GM18507 (cell line): Measurements from ENCODE around the gene NDC1.

ENCODE experiments used
- DNase-seq: peaks from one replicate; pipeline ENCODE4 v3.0.0; 2011; ENCODE audit warnings: low read depth; ENCODE audit not compliant: insufficient read length; ENCODE audit errors: extremely low spot score
- FAIRE-seq: peaks from 2 replicates; lab custom pipeline; 2011; peaks lifted over from hg19 to GRCh38; lab: Jason Lieb, UNC

The NDC1 gene

DNA sequence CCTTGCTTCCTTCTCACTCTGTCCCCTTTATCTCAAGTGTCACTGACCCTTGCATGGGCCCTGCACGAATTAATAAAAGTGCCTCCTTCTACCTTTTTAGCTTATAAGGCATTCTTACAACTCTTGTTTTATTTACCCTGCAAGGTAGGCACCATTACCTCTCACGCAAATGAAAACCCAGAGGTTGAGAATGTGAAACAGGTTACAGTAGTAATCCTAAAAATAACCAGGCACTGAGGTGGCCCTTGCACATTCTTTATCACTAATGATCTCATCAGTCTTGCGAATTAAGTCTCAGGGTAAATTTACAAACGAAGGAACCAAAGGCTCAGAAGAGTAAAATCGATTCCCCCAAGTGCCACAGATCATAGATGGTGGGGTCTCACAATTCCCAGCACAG lies 102.8 kb downstream of the NDC1 start:
- no peak for FAIRE-seq
- no peak for DNase-seq

DNA sequence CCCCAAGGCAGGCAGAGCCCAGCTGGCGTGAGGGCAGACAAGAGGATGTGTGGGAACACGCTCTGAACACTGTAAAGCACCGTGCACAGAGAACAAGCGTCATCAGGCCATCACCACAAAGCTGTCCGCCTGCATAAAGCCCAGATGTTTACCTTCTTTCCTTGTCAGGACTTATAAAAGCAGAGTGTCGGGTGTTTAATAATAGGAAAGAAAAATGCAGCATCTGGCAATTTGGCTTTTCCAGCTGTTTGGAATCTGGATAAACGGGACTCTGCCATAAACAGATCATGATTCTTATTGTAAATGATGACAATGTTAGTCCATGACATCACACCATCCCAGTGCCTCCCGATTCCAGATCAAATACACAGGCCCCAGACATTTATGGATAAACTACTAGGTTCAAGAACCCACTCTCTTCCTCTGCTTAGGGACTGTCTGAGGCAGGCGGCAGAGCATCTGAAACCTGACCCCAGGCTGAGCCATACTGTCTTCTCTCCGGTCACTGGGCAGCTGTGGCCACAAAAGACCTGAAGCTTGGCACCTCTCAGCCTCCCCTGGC lies 103.4 kb downstream of the NDC1 start:
- FAIRE-seq: no peak
- DNase-seq: no peak

DNA sequence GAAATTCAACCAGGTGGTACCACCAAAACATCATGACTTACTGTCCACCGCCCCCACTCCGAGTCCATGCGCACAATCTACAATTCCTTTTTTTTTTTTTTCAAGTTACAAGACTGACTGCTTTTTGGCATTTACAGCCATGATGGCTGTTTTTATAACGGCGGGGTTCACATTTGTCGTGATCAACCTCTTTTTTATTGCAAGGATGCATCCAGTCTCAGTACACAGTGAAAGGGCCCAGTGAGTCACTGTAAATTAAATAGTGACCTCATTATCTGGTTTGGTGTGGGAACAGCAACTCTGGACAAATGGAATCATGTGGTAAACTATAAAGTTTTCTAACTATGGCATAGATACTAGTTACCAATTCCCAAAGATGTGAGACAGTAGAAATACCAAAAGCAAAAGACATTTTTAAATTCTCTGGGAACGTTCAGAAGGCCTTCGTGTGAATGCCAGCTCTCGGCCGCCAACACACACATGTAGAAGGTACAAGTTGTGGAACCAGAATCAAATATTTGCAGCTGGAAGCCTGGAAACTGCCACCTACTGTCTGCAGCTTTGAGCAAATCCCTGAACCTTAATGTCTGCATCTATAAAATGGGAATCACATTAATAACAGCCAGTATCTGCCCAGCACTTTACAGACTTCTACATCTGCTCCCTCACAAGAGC lies 104.0 kb downstream of the NDC1 start:
- FAIRE-seq: no peak
- DNase-seq: no peak

DNA sequence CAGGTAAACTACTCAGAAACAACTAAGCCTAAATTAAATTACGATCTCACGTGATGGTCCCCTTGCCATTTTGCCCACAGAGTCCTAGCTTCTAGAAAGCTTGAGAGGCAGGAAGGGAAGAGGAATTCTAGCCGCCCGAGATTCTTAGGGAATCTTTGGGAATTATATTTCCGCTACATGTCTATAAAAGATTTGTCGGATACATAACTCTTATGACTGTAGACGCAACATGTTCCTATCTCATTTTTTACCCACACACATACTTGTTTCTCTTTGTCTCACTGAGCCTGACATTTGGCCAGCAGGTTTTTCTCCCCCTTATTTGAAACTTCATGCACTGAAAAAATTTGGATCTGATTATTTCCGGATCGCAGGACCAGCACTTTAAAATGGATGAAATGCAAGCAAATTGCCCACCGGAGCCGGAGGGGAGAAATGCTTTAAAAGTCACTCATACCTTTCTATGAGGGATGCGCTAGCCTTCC lies 104.6 kb downstream of the NDC1 start:
- DNase-seq: no peak
- FAIRE-seq: no peak

DNA sequence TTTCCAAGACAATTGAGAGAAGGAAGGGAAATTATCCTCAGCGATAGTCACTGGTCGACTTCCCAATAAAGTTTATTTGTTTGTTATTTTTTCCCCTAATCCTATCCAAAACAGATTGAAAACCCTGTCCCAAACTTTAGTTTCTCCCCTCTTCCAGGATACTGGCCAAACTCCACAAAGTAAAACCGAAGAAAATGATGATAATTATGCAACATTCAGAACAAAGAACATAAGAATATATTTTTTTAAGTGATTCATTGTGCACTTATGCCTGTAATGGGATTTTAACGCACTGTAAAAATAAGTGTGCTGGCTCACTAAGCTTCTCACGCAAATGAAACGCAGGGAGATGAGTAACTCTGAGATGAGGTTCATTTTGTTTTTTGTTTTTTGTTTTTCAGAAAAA lies 105.2 kb downstream of the NDC1 start:
- no peak for DNase-seq

DNA sequence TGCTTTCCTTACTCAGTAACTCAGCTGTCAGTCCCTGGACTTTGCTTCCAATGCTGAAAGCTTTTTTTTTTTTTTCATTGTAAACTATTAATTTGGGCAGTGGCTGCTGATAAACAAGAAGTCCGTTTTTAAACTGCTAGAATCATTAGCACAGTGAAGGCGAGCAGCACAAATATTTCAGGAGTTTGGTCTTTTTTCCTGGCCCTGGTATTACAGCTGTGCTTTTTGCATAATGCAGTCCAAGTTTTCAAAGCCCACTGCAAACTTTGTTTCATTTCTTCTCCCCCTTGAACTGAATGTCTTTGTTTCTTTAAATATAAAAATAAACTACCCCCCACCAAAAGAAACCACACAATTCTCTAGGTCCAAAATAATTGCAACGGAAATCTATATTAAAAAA lies 105.7 kb downstream of the NDC1 start:
- no peak for DNase-seq
- FAIRE-seq: no peak

More for the DNA sequence above, 105.2 kb downstream of the NDC1 start:
- FAIRE-seq: no peak

DNA sequence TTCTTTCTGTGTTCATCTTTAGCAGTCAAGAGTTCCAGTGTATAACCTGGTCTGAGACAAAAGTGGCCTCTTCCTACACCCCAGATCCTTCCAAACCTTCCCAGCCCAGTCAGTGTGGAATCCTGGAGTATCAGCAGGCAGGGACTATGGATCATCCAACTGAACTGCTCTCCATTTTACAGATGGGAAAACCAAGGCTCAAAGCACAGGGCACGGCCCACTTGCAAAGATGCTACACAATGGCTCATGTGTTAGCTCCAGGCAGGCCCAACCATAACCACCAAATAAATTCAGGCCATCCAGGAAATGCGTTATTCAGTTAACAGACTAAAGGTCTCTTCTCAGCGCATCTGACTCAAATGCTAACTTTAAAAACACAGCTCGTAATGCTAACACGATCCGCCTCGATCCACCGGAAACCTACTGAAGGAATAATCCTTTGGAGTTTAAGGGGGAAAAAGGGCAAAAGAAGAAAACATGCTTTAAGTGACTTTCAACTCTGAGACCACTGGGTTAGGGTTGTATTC lies 106.3 kb downstream of the NDC1 start:
- FAIRE-seq (no peak), DNase-seq (no peak)

DNA sequence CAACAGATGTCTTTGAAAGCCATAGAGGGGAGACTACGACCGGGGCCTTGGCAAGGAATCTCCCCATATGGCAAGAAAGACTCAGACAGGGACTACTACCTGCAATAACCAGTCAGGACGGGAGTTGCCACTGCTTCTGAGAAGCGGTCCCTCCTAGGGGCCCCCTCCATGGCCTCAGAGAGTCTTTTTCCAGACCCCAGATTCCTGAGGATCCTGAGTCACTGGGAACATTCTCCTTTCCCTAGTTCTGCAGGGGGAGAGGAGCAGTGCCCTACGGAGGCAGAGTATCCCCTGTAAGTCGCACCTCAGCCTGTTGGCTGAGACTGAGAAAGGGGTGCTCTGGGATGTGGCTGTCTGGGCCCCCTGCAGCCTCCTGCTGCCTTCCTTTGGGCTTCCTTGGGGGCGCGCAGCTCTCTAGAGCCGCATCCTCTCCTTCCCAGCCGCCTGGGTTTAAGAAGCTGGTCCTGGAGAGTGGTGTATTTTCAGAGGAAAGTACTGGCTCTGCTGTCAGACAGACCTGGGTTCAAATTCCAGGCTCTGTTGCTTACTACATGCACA lies 107.0 kb downstream of the NDC1 start:
- DNase-seq (no peak), FAIRE-seq (no peak)

DNA sequence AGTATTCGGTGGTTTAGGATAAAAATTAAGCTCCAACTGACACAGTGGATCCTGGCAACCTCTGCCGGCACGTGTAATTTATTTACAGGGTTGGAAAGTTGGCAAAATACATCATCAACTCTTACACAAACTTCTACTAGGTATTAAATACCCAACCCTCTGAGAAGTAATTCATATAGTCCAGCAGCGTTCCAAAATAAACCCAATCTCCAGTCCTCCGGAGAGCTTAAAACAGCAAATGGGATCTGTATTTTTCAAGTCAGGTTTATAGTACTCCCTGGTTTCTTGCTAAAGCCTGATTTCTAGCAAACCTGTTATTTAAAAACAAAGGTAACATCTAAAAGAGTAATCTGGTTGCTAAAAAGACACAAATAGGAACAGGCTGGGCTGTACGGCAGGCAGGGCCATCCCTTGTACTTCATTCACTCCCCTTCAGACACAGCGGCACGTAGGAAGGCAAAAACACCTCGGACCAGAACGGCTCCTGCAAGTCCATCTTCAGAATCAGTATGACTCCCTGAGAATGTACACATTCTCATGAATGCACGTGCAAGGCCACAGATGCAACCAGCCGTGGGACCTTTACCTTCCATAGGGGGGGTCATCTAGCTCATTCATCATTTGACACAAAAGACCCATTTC lies 107.8 kb downstream of the NDC1 start:
- DNase-seq (no peak), FAIRE-seq (no peak)

DNA sequence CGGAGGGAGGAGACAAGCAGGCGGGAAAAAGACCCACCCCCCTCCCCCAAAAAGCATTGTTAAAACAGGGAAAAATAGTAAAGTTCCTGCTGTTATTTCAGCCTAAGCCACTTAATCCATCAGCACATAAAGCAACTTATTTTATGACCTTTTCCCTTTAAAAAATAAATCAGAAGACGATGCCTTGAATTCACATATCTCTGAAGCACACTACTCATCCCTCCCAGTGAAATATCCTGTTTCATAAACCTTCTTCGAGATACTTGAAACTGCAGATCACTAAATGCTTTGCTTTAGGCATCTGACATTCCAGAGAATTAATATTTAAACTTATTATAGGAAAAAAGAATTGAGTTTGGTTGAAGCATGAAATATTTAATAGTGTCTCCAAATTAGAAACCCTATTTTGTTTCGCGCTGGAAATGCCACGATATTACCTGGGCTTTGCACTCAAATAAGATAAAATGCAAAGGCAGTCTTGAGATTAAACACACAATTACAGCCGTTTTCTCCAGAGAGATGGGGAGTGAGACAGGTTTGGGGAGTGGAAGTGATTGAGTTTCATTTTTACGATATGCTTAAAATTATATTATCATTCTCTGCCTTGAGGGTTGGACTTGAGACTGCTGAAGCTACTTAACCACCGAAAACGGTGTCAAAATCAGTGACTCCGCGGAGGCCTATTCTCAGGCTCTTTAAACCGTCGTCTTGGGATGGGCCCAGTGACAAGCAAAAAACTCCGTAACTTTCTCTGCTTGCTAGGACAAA lies 108.5 kb downstream of the NDC1 start:
- no peak for DNase-seq
- FAIRE-seq: no peak

DNA sequence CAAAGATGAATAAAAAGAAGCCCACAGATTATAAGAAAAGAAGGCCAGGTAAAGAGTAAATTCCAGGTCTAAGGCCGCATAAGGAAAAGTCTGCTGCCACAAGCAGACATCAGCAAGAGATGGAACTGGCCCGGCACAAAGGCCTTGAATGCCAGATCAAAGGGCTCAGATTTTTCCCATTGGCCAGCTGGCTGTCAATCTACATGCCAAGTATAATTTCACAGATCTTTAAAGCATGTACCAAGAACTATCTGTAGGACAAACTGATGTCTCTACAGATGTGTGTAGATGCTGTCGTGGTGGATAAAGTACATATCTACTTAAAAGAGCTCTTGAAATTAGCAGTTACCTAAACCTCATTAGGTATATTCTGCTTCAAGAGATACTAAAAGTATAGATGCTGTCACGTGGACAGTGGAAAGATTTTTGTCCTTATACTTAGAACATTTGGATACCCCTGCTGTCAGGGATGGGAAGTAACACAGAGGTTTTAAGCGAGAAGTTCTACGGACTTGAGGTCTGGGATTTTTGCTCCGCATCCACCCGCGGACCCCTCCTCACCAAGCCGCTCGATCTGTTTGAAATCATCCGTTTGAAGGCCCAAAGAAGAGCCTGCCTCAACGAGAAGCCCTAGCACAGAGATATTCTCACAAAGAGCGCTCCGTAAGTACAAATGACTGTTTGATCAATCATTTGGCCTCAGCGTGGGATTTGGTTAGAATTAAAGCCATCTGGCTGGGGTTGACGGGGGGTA lies 109.2 kb downstream of the NDC1 start:
- DNase-seq: no peak
- FAIRE-seq: no peak

DNA sequence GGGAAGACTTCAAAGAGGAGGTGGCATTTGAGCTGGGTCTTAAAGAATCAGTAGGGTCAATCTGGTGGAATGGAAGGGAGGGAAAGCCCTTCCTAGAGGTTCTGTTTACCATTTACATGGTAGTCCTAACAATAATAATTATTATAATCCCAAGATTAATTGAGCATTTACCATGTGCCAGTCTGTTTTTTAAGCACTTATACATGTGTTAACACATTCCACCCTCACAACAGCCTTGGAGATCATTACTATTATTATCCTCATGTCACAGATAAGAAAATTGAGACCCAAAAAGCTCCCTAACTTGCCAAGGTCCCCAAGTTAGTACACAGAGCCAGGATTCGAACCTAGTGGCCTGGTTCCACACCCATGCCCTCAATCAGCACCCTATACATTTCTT lies 109.9 kb downstream of the NDC1 start:
- no peak for FAIRE-seq

DNA sequence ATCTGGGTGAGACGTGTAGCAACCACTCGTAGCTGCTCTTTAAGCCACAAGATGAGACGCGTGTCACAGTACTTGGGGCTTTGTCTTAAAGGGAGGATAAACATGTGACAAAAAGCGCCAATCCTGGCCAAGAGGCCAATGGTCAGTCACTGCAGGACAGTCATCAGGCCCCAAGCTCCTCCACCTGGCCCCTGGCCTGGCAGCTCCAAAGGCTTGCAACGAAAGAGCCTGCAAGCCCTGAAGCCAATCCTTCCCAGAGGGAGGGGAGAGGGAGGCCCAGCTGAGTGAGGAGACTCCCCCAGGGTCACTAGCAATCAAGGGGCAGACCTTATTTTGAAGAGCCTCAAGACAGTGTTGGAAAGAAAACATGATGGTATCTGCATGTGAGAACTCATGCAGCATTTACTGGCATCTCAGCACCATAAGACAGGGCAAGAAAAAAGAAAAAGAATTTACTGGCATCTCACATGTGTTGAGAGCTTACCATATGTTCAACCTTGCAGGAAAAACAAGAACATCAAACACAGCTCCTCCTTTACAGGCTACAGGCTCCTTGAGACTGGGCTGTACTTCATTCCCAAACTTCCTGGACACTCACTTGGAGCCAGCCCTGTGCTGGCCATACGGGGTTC lies 110.5 kb downstream of the NDC1 start:
- FAIRE-seq (no peak), DNase-seq (no peak)

More for the DNA sequence above, 109.9 kb downstream of the NDC1 start:
- DNase-seq: no peak

DNA sequence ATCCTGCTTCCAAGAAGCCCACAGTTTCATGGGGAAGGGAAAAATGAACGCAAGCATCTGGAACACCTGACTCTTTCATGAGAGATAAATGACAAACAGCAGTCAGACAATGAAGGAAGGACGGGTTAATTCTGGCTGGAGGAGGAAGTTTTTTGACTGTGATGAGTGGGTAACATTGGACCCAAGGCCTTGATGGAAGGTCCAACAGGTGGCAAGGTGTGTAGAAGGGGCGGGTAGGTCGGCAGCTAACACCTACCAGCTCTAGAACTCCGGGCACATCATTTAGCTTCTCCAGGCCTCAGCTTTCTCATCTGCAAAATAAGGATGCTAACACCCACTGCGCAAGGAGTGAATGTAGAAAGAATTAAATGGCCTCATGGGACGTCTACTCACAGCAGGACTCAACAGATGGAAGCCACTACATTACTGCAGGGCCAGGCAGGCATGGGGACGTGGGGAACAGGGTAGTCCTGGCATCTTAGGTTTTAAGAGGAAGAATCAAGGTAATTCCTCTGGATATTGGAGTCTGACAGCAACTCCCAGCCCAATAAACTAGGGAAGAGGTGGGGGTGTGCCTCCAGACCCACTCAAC lies 112.0 kb downstream of the NDC1 start:
- FAIRE-seq: no peak
- DNase-seq: no peak

DNA sequence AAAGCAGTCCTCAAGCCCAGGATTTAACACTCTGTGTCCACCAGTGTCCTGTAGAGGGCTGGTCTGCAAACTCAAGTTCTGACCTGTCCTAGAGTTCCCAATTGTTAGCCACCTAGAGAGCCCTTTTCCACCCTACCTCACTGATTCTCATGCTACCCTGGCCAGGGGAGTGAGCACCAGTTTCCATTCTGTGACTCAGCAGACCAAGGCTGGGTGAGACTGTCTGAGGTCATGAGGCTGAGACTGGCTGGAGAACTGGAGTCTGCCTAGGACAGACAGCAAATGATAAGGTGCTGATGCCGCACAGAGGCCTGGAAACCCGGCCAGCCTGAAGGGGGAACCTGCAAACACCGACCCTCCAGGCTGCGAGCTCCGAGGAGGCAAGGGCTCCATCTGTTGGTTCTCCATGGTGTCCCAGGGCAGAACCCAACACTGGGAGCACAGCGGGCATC lies 112.8 kb downstream of the NDC1 start:
- DNase-seq (no peak), FAIRE-seq (no peak)

DNA sequence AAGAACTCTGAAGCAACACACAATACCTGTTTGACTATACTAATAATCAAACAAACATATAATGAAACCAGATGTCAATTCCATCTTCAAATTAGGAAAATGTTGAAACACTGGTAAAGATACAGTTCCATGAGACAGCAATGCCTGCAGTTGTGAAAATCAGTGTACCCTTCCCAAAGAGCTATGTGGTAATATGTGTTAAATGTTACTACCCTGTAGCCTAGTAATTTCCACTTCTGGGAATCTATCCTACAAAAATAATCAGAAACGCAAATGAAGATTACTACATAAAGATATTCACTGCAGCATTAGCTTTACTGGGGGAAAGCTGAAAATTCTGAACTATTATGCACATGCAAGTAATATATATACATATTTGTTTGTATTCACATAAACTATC lies 116.1 kb downstream of the NDC1 start:
- DNase-seq (no peak), FAIRE-seq (no peak)

DNA sequence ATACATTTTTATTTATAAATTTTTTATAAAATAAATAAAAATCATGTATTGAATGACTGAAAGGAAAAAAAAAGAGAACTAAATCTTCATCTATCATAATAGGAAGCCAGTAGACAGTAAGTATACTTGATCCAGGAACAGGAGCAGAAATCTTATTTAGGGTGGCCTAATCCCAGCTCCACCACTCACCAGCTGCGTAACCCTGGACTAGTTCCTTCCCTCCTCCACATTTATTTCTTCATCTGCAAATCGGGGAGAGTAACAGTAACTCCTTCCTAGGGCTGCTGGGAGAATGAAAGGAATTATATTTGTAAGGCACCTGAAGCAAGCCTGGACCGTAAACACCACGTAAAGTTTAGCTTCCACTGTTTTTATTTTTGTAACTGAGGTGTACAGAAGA lies 117.0 kb downstream of the NDC1 start:
- DNase-seq (no peak), FAIRE-seq (no peak)

DNA sequence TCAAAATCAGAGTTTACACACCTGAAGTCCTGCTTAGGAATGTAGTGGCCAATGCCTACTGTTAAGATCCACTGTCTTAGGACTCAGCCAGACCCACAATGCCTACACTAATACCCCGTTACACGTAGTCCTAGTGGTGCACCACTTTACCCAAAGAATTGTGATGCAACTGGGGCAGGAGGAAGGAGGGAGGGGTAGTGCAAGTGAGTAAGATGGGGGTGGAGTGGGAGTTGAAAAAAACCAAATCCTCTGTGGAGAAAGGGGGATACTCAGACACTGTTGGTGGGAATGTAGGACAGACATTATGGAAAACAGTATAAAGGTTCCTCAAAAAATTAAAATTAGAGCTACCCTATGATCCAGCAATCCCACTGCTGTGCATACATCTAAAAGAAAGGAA lies 118.6 kb downstream of the NDC1 start:
- DNase-seq: no peak
- FAIRE-seq: no peak
